DMS79 treated with DMSO at 0.1 percent for 48 hours (cell line): Measurements from ENCODE around the gene DOLPP1.

Experiments used
- DNase-seq: peaks from one replicate; lab custom pipeline; 2025; lab: John Stamatoyannopoulos, UW

The DOLPP1 gene

GRCh38 chr9:129139233-129139992, 58.5 kb downstream of the DOLPP1 start:
- peak; percentile 93 for DNase-seq

GRCh38 chr9:129139993-129140396, 59.1 kb downstream of the DOLPP1 start:
- peak; percentile 96 for DNase-seq
